Gastrocnemius medialis (tissue), 4 donors: Measurements from ENCODE around the gene MAGEF1. TPM values are rescaled to one million over a fixed set of nuclear protein-coding genes. Genes with fewer than 3 reads are reported as not detected.

Experiments
- ATAC-seq, 2 donors: fragments of 150-250 bp; one replicate each; pipeline ENCODE4 v1.9.1; 2016
- DNase-seq, 2 donors: peaks; one replicate each; pipeline ENCODE4 v3.0.0-alpha.2; 2019
- H3K27ac ChIP-seq, 4 donors: fragments of 200-600 bp; sonication (generic); 1 replicate in 1 of 4; 2 replicates in 3 of 4; pipeline ENCODE4 v1.5.1; 2016 to 2018; ENCODE audit warnings: mild to moderate bottlenecking in 2 of 4, moderate library complexity in 1 of 4
- H3K27me3 ChIP-seq, 3 donors: fragments of 200-600 bp; sonication (generic) in 2 of 3; 1 replicate in 1 of 3; 2 replicates in 2 of 3; pipeline versions ENCODE4 v1.5.1 to v1.6.0; 2016 to 2019; ENCODE audit warnings: mild to moderate bottlenecking in 1 of 3, moderate library complexity in 1 of 3
- H3K36me3 ChIP-seq, 2 donors: fragments of 200-600 bp; sonication (generic) in 1 of 2; one replicate each; pipeline ENCODE4 v1.5.1; 2017 to 2018
- H3K4me1 ChIP-seq, 2 donors: fragments of 200-600 bp; sonication (generic) in 1 of 2; one replicate each; pipeline ENCODE4 v1.5.1; 2016 to 2017; ENCODE audit warnings: mild to moderate bottlenecking in 2 of 2
- H3K4me3 ChIP-seq, 4 donors: fragments of 200-600 bp; sonication (generic) in 3 of 4; 1 replicate in 1 of 4; 2 replicates in 3 of 4; pipeline ENCODE4 v1.5.1; 2016 to 2019; ENCODE audit warnings: mild to moderate bottlenecking in 2 of 4
- H3K9me3 ChIP-seq, 3 donors: fragments of 200-600 bp; sonication (generic) in 2 of 3; 1 replicate in 1 of 3; 2 replicates in 2 of 3; pipeline ENCODE4 v1.5.1; 2016 to 2019
- CTCF ChIP-seq, 5 experiments: fragments of 450-650 bp in 3 of 5; fragments of 200-600 bp in 2 of 5; sonication (generic) in 2 of 5; IDR thresholded peaks in 4 of 5; conservative IDR thresholded peaks in 1 of 5; 1 replicate in 4 of 5; 2 replicates in 1 of 5; pipeline ENCODE4 v1.5.1; 2016 to 2019; ENCODE audit warnings: antibody characterized with exemption in 5 of 5, mild to moderate bottlenecking in 3 of 5, moderate library complexity in 3 of 5
- POLR2A ChIP-seq, 2 donors: fragments of 450-650 bp; IDR thresholded peaks; one replicate each; pipeline ENCODE4 v1.6.1; 2017; ENCODE audit warnings: antibody characterized with exemption in 2 of 2, mild to moderate bottlenecking in 2 of 2, moderate library complexity in 2 of 2
- in situ Hi-C, 4 donors: fragments of 200-750 bp; cut with MboI; loops; one replicate each; pipeline versions ENCODE4 v1.15.0 to v1.8.0; 2017; ENCODE audit warnings: low sequenced_read_pairs in 4 of 4
- intact Hi-C: fragments of 100-400 bp; cut with DNase I; formaldehyde crosslinking; loops from one replicate; pipeline ENCODE4 v1.15.1; 2023; ENCODE audit warnings: low total_unique reads
- total RNA-seq, 4 donors: library from RNA; depleted of rRNA; stranded (reverse); fragments of >200 nt; gene quantifications; one replicate each; pipeline versions ENCODE4 v1.1.0 to v1.2.3, GENCODE V29; 2016

Gene MAGEF1
- total RNA-seq, 4 donors from 2014 or later: 9.5 to 19.9 (median 14.8) TPM

DNA sequence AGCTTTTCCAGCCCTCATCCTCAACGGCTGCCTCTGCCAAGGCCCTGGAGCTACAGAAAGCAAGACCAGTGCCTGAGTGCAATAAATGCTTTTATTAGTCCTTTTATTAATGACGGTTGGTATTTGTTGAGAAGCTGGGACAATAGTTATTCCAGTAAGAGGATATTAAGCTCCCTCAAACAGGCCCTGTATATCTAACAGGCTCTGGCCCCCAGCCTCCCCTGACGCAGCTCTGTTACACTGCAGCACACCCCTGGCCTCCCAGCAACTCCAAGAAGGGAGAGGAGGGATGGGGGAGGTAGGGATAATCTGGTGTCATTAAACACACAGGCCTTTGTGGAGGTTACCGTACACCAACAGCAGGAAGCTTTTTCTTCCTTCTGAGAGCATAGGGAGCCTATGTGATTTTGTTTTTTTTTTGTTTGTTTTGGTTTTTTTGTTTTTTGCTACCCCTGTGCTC is 30.8 kb upstream of the MAGEF1 start:
- no peak overlapping the region for H3K27ac ChIP-seq
- H3K36me3 ChIP-seq: no peaks in the 10 kb centered on the region
- intact Hi-C loops (no loop called here), in situ Hi-C loops (no loop called here)
- no peaks in the 10 kb centered on the region for H3K4me1 ChIP-seq
- no peak for ATAC-seq
- no peak overlapping the region for H3K4me3 ChIP-seq
- no peaks in the 10 kb centered on the region for H3K9me3 ChIP-seq
- DNase-seq: no peak
- no peak for TF ChIP-seq CTCF (IDR thresholded peaks at IDR 0.05 in 4 of 5, conservative IDR thresholded peaks at IDR 0.05 in 1 of 5)
- H3K27me3 ChIP-seq: no peaks in the 10 kb centered on the region

- no peaks in the 10 kb centered on the region for H3K36me3 ChIP-seq
- DNase-seq (no peak), ATAC-seq (no peak)
- H3K4me1 ChIP-seq: no peaks in the 10 kb centered on the region
- intact Hi-C loops (no loop called here), in situ Hi-C loops (no loop called here)
- H3K27ac ChIP-seq: no peak overlapping the region
- H3K9me3 ChIP-seq: no peaks in the 10 kb centered on the region
- no peaks in the 10 kb centered on the region for H3K27me3 ChIP-seq
- H3K4me3 ChIP-seq: no peak overlapping the region
- TF ChIP-seq CTCF (IDR thresholded peaks at IDR 0.05 in 4 of 5, conservative IDR thresholded peaks at IDR 0.05 in 1 of 5) (no peak), POLR2A (IDR thresholded peaks at IDR 0.05) (no peak)
These were observed 30.2 kb upstream of the MAGEF1 start for GRCh38 chr3:184741798-184742675.

GRCh38 chr3:184741259-184741556 is 29.3 kb upstream of the MAGEF1 start:
- ATAC-seq: no peak
- TF ChIP-seq POLR2A (IDR thresholded peaks at IDR 0.05) (no peak), CTCF (IDR thresholded peaks at IDR 0.05 in 4 of 5, conservative IDR thresholded peaks at IDR 0.05 in 1 of 5) (no peak)
- intact Hi-C loops (no loop called here), in situ Hi-C loops (no loop called here)
- DNase-seq: no peak
- H3K36me3 ChIP-seq: no peaks in the 10 kb centered on the region
- no peaks in the 10 kb centered on the region for H3K4me1 ChIP-seq
- H3K4me3 ChIP-seq: no peak overlapping the region
- H3K27ac ChIP-seq: no peak overlapping the region
- no peaks in the 10 kb centered on the region for H3K27me3 ChIP-seq
- H3K9me3 ChIP-seq: no peaks in the 10 kb centered on the region

- no peak for ATAC-seq
- H3K4me1 ChIP-seq: no peaks in the 10 kb centered on the region
- no peak overlapping the region for H3K27ac ChIP-seq
- H3K4me3 ChIP-seq: no peak overlapping the region
- TF ChIP-seq POLR2A (IDR thresholded peaks at IDR 0.05) (no peak), CTCF (IDR thresholded peaks at IDR 0.05 in 4 of 5, conservative IDR thresholded peaks at IDR 0.05 in 1 of 5) (no peak)
- DNase-seq: no peak
- no peaks in the 10 kb centered on the region for H3K27me3 ChIP-seq
- in situ Hi-C loops (no loop called here), intact Hi-C loops (no loop called here)
- no peaks in the 10 kb centered on the region for H3K9me3 ChIP-seq
- no peaks in the 10 kb centered on the region for H3K36me3 ChIP-seq
These were observed 28.8 kb upstream of the MAGEF1 start for GRCh38 chr3:184740509-184741258.
